Body of pancreas (tissue), 4 donors: Measurements from ENCODE around the gene DCHS1. TPM values are rescaled to one million over a fixed set of nuclear protein-coding genes. Genes with fewer than 3 reads are reported as not detected.

ENCODE experiments used
- ATAC-seq: fragments of 150-250 bp; one replicate; pipeline ENCODE4 v1.9.1; 2016
- DNase-seq, 4 donors: peaks; one replicate each; pipeline ENCODE4 v3.0.0-alpha.2; 2019
- H3K27ac ChIP-seq, 4 donors: fragments of 200-600 bp; sonication (generic); 1 replicate in 3 of 4; 2 replicates in 1 of 4; pipeline versions ENCODE4 v1.5.1 to v1.6.1; 2016 to 2019; ENCODE audit warnings: mild to moderate bottlenecking in 1 of 4, mixed read lengths in 1 of 4, moderate library complexity in 1 of 4
- H3K27me3 ChIP-seq, 2 donors: fragments of 200-600 bp; sonication (generic); one replicate each; pipeline ENCODE4 v1.6.0; 2016; ENCODE audit warnings: mild to moderate bottlenecking in 1 of 2
- H3K36me3 ChIP-seq, 2 donors: fragments of 200-600 bp; sonication (generic); replicated peaks in 1 of 2; 2 replicates each; pipeline ENCODE4 v1.5.1; 2016; ENCODE audit warnings: low read depth in 2 of 2; ENCODE audit not compliant: insufficient read depth in 1 of 2
- H3K4me1 ChIP-seq: fragments of 200-600 bp; sonication (generic); one replicate; pipeline ENCODE4 v1.6.0; 2016
- H3K4me3 ChIP-seq, 2 donors: fragments of 200-600 bp; sonication (generic); 1 replicate in 1 of 2; 2 replicates in 1 of 2; pipeline ENCODE4 v1.5.1; 2016 to 2019
- H3K9me3 ChIP-seq, 3 donors: fragments of 200-600 bp; sonication (generic); 1 replicate in 2 of 3; 2 replicates in 1 of 3; pipeline ENCODE4 v1.5.1; 2016
- POLR2A ChIP-seq, 3 donors: fragments of 450-650 bp; IDR thresholded peaks; one replicate each; pipeline ENCODE4 v1.6.1; 2016; ENCODE audit warnings: antibody characterized with exemption in 3 of 3, mild to moderate bottlenecking in 2 of 3
- WGBS, 2 donors: methylation state at CpG; one replicate each; pipeline ENCODE4 v1.1.5; 2017; 5-methylcytosine and 5-hydroxymethylcytosine counted together
- intact Hi-C: fragments of 100-400 bp; cut with DNase I; formaldehyde crosslinking; loops from one replicate; pipeline ENCODE4 v1.15.1; 2023
- total RNA-seq, 2 donors: library from RNA; depleted of rRNA; stranded (reverse); fragments of >200 nt; gene quantifications; one replicate each; pipeline ENCODE4 v1.1.0, GENCODE V29; 2016
- TF ChIP-seq, protein P1 (sequence below), 7 experiments: fragments of 450-650 bp in 4 of 7; fragments of 200-600 bp in 3 of 7; sonication (generic) in 3 of 7; IDR thresholded peaks; one replicate each; pipeline ENCODE4 v1.5.1; 2016 to 2019; ENCODE audit warnings: antibody characterized with exemption in 7 of 7

DCHS1 gene
- total RNA-seq, 2 donors from 2014 or later: 6.0 to 10.9 TPM

DNA sequence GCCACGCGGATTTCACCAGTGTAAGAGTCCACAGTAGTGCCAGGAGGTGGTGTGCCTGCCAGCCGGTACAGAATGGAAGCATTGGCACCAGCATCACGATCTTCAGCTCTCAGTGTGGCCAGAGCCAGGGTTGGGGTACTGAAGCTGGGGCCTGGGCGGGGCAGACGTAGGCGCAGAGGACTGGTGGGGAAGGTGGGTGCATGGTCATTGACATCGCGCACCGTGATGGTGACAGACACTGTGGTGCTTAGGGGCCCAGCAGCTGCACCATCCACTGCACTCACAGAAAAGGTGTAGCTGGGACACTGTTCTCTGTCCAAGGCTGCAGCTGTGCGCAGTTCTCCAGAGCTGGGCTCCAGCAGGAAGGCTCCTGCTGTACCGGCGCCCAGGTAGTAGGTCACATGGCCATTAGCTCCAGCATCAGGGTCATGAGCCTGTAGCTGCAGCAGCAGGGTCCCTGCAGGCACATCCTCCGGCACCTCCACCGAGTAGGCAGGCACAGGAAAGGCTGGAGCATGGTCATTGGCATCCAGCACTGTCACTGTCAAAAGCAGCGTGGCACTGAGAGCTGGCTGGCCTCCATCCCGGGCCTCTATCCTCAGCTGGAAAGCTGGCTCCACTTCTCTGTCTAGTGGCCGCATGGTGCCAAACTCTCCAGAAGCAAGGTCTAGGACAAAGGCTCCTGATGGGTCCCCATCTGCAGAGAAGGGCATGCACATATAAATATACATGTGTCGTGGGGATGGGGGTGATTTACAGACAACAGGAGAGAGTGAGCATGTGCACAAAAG, 28.4 kb downstream of the DCHS1 start:
- peaks cover 24% of the 10 kb centered on the region for H3K4me1 ChIP-seq
- ATAC-seq (no peak), DNase-seq (peak in 1 of 4 donors; percentile 10)
- no peak overlapping the region for H3K4me3 ChIP-seq
- 80 to 81% methylated on average over 15 to 18 of the region's 19 CpGs for WGBS, 2 donors
- intact Hi-C loops: loop anchor here (10.0 kb wide), 1 partner anchor 48 kb away; no protein-coding TSS in a partner anchor
- no peaks in the 10 kb centered on the region for H3K27me3 ChIP-seq
- H3K27ac ChIP-seq: no peak overlapping the region
- H3K9me3 ChIP-seq: no peaks in the 10 kb centered on the region
- no peak for TF ChIP-seq POLR2A (IDR thresholded peaks at IDR 0.05)
- TF ChIP-seq, protein P1, sequence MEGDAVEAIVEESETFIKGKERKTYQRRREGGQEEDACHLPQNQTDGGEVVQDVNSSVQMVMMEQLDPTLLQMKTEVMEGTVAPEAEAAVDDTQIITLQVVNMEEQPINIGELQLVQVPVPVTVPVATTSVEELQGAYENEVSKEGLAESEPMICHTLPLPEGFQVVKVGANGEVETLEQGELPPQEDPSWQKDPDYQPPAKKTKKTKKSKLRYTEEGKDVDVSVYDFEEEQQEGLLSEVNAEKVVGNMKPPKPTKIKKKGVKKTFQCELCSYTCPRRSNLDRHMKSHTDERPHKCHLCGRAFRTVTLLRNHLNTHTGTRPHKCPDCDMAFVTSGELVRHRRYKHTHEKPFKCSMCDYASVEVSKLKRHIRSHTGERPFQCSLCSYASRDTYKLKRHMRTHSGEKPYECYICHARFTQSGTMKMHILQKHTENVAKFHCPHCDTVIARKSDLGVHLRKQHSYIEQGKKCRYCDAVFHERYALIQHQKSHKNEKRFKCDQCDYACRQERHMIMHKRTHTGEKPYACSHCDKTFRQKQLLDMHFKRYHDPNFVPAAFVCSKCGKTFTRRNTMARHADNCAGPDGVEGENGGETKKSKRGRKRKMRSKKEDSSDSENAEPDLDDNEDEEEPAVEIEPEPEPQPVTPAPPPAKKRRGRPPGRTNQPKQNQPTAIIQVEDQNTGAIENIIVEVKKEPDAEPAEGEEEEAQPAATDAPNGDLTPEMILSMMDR (IDR thresholded peaks at IDR 0.05): no peak
- H3K36me3 ChIP-seq: no peaks in the 10 kb centered on the region

DNA sequence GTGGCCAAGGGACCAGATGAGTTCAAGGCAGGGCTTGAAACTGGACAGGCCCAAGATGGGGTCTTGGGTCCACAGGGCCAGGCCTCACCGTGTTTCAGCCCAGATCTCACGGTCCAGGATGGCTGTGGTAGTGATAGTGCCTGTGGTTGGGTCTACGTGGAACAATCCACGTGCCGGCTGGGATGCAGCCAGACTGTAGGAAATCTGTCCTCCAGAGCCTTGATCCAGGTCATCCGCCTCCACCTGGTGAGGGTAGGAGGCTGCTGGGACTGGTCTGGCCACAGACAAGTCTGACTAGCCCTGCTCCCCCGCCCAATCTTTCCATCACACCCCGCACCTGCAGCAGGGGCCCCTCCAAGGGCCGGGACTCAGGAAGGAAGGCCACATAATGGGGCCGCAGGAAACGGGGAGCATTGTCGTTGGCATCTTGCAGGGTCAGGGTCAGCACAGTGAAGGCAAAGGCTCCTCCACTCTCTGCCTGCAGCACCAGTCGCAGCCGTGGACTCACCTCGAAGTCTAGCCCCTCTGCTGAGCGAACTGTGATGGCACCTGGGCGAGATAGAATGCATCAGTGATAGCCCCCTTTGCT, 29.7 kb downstream of the DCHS1 start:
- intact Hi-C loops: loop anchor here (10.0 kb wide), 1 partner anchor 49 kb away; no protein-coding TSS in a partner anchor
- H3K4me1 ChIP-seq: peaks cover 19% of the 10 kb centered on the region
- H3K27ac ChIP-seq: no peak overlapping the region
- no peaks in the 10 kb centered on the region for H3K36me3 ChIP-seq
- H3K27me3 ChIP-seq: no peaks in the 10 kb centered on the region
- TF ChIP-seq POLR2A (IDR thresholded peaks at IDR 0.05): no peak
- no peaks in the 10 kb centered on the region for H3K9me3 ChIP-seq
- no peak overlapping the region for H3K4me3 ChIP-seq
- DNase-seq (peak in 1 of 4 donors; percentile 7), ATAC-seq (no peak)
- WGBS, 2 donors: 89 to 95% methylated on average over 17 of the region's 17 CpGs

DNA sequence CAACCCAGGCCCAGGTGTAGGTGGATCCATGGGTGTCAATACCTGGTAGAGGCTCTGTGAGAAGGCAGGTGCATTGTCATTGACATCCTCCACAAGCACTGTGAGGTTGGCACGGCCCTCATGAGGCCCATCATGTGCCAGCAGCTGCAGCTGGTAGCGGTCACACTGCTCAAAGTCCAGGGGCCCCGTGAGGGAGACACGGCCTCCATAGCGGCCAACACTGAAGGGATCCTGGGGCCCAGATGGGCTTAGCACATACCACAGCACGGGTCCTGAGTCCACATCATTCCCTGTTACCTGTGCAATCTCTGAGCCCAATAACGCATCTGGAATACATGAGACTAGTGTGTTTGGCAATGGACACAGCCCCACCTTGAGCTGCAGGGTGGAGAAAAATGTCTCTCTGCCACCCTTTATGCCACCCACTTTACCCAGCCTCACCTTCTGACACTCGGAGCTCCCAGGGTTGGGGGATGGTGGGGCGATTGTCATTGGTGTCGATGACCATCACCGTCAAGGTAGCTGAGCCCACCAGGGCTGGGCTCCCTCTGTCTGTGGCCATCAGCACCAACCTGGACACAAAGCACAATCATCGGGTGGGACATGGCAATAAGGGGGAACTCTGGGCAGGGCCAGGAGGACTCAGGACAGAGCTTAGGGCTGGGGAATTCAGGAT, 30.3 kb downstream of the DCHS1 start:
- H3K36me3 ChIP-seq: no peaks in the 10 kb centered on the region
- TF ChIP-seq, protein P1 (IDR thresholded peaks at IDR 0.05): no peak
- no peak for TF ChIP-seq POLR2A (IDR thresholded peaks at IDR 0.05)
- DNase-seq: peak in 2 of 4 donors; percentile 13 to 59
- H3K27me3 ChIP-seq: no peaks in the 10 kb centered on the region
- H3K27ac ChIP-seq: no peak overlapping the region
- ATAC-seq: no peak
- 62 to 80% methylated on average over 2 to 12 of the region's 12 CpGs for WGBS, 2 donors
- intact Hi-C loops: loop anchor here (10.0 kb wide), 1 partner anchor 50 kb away; no protein-coding TSS in a partner anchor
- no peak overlapping the region for H3K4me3 ChIP-seq
- peaks cover 12% of the 10 kb centered on the region for H3K4me1 ChIP-seq
- no peaks in the 10 kb centered on the region for H3K9me3 ChIP-seq

DNA sequence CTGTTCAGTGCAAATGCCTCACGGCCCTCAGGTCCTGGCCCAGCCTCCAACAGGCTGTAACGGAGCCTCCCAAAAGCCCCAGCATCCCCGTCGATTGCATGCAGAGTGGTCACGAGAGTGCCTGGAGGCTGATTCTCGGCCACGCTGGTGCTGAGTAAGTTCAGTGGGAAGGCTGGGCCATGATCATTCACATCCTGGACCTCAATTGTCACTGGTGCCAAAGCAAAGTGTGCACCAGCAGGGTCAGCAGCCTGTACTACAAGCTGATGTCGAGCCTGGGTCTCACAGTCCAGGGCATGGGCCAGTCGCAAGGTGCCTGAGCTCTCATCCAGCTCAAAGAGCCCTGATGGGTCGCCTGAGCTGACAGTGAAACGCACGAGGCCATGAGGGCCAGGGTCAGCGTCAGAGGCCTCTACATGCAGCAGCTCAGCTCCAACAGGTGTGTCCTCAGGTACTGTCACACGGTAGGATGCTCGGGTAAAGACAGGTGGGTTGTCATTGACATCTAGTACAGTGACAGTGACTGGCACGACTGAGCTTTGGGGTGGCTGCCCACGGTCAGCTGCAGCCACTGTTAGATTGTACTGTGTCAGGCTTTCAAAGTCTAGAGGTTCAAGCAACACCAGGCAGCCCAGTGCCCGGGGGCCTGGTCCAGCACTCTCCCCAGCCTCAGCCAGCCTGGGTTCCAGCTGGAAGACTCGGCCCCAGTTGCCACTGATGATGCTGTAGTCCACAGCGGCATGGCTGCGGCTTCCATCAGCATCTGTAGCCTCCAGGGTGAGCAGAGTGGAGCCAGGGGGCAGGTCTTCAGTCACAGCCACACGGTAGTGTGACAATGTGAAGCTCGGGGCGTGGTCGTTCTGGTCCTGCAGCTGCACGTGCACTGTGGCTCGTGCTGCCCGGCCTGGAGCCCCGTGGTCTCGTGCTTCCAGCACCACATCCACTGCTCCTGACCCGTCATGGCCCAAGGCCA, 31.9 kb downstream of the DCHS1 start:
- Histone ChIP-seq H3K36me3 (no peaks in the 10 kb centered on the region), H3K27me3 (no peaks in the 10 kb centered on the region), H3K9me3 (no peaks in the 10 kb centered on the region), H3K4me1 (peaks cover 13% of the 10 kb centered on the region), H3K27ac (no peak overlapping the region), H3K4me3 (no peak overlapping the region)
- WGBS, 2 donors: 88 to 89% methylated on average over 19 to 31 of the region's 31 CpGs
- no peak for TF ChIP-seq POLR2A (IDR thresholded peaks at IDR 0.05)
- TF ChIP-seq, protein P1 (IDR thresholded peaks at IDR 0.05): no peak
- intact Hi-C loops: loop anchor here (10.0 kb wide), 1 partner anchor 51 kb away; no protein-coding TSS in a partner anchor
- ATAC-seq: no peak
- DNase-seq: peak in 1 of 4 donors; percentile 7
